ENCODE data around the gene TMEM72. TPM values are rescaled to one million over a fixed set of nuclear protein-coding genes. Genes with fewer than 3 reads are reported as not detected.
A peak's percentile ranks its signal among the peaks of the same experiment; 100 is the strongest.

The TMEM72 gene
- total and polyA plus RNA-seq, 2 of the 13 experiments (the other 11 are each of a cell fraction or from before 2014, with no cell fraction given): 0.04 TPM; not detected in 1

DNA sequence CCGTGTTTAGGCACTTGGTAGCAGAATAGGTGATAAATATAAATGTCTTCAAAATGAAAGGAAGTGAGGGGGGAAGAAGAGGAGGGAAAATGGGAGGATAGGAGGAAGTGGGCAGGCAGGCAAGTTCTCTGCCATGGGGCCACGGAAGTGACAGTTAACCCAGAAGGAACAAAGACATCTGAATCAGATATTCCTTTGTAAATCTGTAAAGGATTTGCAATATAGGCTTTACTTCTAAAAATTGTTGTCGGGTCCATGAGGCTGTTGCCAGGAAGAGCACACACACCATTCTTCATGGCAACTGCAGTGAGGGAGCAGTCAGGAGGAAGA is 24.8 kb downstream of the TMEM72 start (continued):
- TF ChIP-seq TCF7L2 (IDR thresholded peaks at IDR 0.05; ENCODE audit: low read depth, low read length) (no peak), ZNF350 (CRISPR knock-in tag; IDR thresholded peaks at IDR 0.05; ENCODE audit: borderline replicate concordance, low read depth) (no peak), EED (CRISPR knock-in tag; IDR thresholded peaks at IDR 0.05) (no peak), NR0B2 (CRISPR knock-in tag; IDR thresholded peaks at IDR 0.05) (no peak), RFXANK (CRISPR knock-in tag; IDR thresholded peaks at IDR 0.05) (no peak), SRF (IDR thresholded peaks at IDR 0.05; ENCODE audit: low read depth, low read length) (no peak), MAFK (conservative IDR thresholded peaks at IDR 0.05 in 1 of 2, IDR thresholded peaks at IDR 0.05 in 1 of 2; ENCODE audit: low read length in 2 of 2) (no peak), SOX6 (IDR thresholded peaks at IDR 0.05) (no peak), SOX6 (CRISPR knock-in tag; IDR thresholded peaks at IDR 0.05) (no peak), ZNF776 (CRISPR knock-in tag; IDR thresholded peaks at IDR 0.05) (no peak), ZSCAN20 (CRISPR knock-in tag; IDR thresholded peaks at IDR 0.05; ENCODE audit: borderline replicate concordance) (no peak), ZNF598 (CRISPR knock-in tag; IDR thresholded peaks at IDR 0.05; ENCODE audit: borderline replicate concordance) (no peak), STAG1 (CRISPR knock-in tag; IDR thresholded peaks at IDR 0.05) (no peak), ZNF484 (CRISPR knock-in tag; IDR thresholded peaks at IDR 0.05; ENCODE audit: borderline replicate concordance, low read depth) (no peak), GTF3A (CRISPR knock-in tag; conservative IDR thresholded peaks at IDR 0.05) (no peak), ZNF646 (CRISPR knock-in tag; IDR thresholded peaks at IDR 0.05) (no peak), HNF1A (IDR thresholded peaks at IDR 0.05; ENCODE audit: low read depth) (no peak), HNF1A (CRISPR knock-in tag; IDR thresholded peaks at IDR 0.05; ENCODE audit: borderline replicate concordance) (0 out of 2 replicates have a peak, but pooled peaks have one; percentile 15), CBFB (CRISPR knock-in tag; IDR thresholded peaks at IDR 0.05) (no peak), ZNF570 (CRISPR knock-in tag; IDR thresholded peaks at IDR 0.05; ENCODE audit: borderline replicate concordance) (no peak)
- TF ChIP-seq, protein P1, sequence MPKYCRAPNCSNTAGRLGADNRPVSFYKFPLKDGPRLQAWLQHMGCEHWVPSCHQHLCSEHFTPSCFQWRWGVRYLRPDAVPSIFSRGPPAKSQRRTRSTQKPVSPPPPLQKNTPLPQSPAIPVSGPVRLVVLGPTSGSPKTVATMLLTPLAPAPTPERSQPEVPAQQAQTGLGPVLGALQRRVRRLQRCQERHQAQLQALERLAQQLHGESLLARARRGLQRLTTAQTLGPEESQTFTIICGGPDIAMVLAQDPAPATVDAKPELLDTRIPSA (CRISPR knock-in tag; IDR thresholded peaks at IDR 0.05; ENCODE audit: borderline replicate concordance): no peak
